Raji (cell line): ENCODE measurements around the gene CD72.

ENCODE experiments used
- POLR2A ChIP-seq: IDR thresholded peaks from 2 replicates; pipeline ENCODE4 v1.6.1; 2011; ENCODE audit warnings: low read depth, low read length, control low read depth; ENCODE audit not compliant: insufficient read depth

CD72 gene

DNA sequence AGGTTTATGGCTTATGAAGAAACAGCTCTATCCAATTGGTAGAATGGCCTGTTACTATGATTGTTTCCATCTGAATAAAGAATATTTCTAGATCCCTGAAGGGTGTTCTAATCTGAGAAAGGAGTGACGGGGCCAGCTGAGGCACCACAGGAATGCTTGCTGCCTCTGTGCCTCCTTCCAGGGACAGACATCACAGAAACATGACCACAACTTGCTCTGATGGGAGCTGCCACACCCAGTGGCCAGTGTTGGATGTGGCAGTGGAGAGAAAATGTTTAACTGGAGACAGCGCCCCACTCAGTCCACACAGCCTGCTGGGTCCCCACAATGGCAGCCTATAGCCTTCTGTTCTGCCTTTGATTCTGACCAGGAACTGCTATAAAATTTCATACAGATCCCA is 51.8 kb downstream of the CD72 start:
- no peak for TF ChIP-seq POLR2A

DNA sequence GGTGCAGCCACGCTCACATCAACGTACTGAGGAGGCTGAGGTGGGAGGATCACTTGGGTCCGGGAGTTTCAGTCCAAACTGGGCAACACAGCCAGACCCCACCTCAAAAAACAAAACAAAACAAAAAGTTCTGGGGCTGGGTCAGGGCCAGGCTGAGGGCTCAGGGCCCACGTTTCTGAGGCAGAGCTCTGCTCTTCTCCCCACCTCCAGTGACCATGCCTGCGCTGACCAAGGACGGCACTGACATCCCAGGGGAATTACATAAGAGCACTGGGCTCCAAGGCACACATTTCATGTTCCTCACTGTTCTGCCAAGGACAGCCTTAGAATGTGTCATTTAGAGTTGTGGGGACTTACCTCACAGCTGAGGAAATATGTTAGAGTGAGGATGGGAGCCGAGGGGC is 53.6 kb downstream of the CD72 start:
- TF ChIP-seq POLR2A: no peak

DNA sequence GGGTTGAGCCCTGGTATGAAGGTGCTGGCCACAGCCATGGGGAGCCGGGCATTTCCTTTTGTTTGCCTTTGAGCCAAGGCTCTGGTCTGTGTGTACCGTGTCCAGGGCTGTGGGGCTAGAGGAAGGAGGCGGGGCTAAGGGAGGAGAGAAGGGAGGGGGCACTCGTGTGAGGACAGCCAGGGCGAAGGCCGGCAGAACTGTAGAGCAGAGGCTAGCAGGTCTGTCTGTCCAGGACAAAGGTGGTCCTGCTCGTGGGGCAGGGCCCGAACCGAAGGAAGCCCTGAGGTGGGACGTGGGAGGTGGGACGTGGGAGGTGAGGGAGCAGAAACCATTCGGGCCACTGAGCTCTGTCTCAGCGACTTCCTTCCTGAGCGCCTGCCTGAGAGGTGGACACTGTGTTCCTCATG is 54.4 kb downstream of the CD72 start:
- no peak for TF ChIP-seq POLR2A

DNA sequence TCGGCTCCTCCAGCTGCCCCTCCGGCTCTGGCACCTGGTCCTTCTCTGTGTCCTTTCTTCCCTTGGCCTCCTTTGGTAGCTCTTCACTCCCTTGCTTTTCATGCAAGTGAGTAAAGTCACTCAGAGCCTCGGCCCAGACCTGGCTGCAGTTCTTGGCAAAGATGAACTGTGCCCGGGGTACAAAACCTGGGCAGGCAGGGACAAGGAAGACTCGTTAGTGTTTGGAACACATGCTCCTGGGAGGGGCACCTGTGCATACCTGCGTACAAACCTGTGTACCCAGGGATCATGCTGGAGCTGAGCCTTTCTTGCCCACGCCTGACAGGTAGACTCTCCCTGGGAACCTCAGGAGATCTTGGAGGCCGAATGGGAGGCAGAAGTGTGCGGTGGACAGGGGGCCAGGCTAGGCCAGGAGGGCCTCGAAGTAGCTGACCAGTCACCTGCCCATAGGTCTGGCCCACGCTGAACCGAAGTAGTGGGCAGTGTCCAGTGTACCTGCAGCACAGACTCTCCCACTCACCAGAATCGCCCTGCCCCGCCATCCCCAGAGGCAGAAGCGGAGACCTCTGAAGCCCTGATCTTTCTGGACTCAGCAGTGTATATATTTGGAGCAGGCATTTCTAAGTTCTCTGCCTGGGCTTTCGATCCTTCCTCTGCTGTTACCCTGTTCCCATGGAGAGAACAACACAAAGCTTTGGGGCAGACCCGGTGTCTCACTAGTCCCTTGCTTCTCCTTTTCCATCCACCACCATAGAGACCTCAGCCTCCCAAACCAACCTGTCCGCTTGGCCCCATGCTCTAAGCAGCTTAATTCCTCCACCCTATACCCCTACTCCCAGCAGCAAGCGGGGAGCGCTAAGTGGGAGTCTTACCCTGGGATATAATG is 55.1 kb downstream of the CD72 start:
- no peak for TF ChIP-seq POLR2A

DNA sequence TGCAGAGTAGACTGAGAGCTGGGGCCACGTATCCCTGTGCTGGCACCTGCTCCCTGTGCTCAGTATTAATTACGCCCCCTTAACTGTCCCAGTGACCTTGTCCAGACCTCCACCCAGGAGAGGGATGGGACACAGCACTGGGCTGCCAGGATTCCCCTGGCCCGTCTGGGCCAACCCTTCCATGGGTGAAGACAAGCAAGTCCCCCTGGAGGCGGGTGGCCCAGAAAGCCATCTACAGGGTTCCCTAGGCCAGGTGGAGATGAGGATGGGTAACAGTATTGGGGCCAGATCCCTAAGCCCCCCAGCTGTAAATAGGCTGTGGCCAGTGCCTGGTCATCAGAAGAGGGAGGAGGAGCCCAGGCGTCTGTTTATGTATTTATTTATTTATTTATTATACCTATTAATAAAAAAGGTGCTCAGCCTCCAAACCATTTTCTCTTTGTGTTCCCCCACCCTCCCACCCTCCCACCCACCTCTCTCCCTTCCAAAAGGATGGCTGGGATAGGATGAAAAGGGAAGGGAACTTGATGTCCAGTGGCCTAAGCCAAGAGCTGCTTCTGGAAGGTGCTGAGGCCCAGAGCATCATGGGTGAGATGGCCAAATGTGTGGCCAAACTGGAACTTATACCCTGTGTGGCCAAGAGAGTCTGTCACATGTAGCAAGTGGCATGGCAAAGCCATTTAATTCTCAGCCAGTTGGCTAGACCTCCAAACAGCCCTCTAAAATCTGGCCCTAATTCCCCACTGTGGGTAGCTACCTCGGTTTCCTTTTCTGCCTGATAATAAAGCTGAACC is 56.5 kb downstream of the CD72 start:
- no peak for TF ChIP-seq POLR2A

DNA sequence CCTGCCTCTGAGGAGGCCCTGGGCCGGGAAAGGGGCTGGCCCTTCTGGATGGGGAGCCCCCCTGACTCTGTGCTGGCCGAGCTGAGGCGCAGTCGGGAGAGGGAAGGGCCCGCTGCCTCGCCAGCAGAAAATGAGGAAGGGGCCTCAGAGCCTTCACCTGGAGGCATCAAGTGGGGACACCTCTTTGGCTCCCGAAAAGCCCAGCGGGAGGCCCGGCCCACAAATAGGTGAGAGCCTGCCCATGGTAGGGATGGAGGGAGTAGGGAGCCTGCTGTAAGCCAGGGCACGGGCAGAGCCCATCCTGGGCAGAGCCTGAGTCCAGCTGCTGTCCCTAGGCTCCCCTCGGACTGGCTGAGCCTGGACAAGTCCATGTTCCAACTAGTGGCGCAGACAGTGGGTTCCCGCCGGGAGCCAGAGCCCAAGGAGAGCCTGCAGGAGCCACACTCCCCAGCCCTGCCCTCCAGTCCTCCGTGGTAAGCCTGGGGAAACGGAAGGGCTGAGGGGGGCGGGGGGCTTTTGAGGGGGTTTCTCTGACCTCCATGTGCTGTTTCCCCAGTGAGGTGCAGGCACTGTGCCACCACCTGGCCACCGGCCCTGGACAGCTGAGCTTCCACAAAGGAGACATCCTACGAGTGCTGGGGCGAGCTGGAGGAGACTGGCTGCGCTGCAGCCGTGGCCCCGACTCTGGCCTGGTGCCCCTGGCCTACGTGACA is 57.4 kb downstream of the CD72 start:
- TF ChIP-seq POLR2A: no peak
